Adipocyte (in vitro differentiated cells): ENCODE results near the gene CETP.
A peak's percentile ranks its signal among the peaks of the same experiment; 100 is the strongest.
"Not testable (repeated sequence)": the region's sequence is repeated elsewhere in the genome, so short reads cannot be mapped to it uniquely, and the experiment has no call there.

Source experiments
- DNase-seq: peaks from one replicate; pipeline ENCODE4 v3.0.0-alpha.2; 2015; ENCODE audit warnings: low read depth
- H3K27me3 ChIP-seq: replicated peaks from 2 replicates; pipeline ENCODE4 v1.7.0; 2013; ENCODE audit warnings: mild to moderate bottlenecking, low read length, moderate library complexity; ENCODE audit not compliant: control insufficient read depth, insufficient read depth
- H3K36me3 ChIP-seq: 2 replicates; pipeline ENCODE4 v1.7.0; 2013; ENCODE audit warnings: low read length, mild to moderate bottlenecking, moderate library complexity; ENCODE audit not compliant: control insufficient read depth, insufficient read depth, severe bottlenecking
- H3K4me1 ChIP-seq: 2 replicates; pipeline ENCODE4 v1.7.0; 2013; ENCODE audit warnings: mild to moderate bottlenecking, low read length, moderate library complexity; ENCODE audit not compliant: control insufficient read depth, insufficient read depth
- H3K4me3 ChIP-seq: 2 replicates; pipeline ENCODE4 v1.7.0; 2013; ENCODE audit warnings: mild to moderate bottlenecking, low read length, moderate library complexity
- H3K9ac ChIP-seq: 2 replicates; pipeline ENCODE4 v1.7.0; 2013; ENCODE audit warnings: mild to moderate bottlenecking, low read length, moderate library complexity
- H3K9me3 ChIP-seq: 2 replicates; pipeline ENCODE4 v1.7.0; 2013; ENCODE audit warnings: mild to moderate bottlenecking, low read length, moderate library complexity; ENCODE audit not compliant: control insufficient read depth

CETP gene

DNA sequence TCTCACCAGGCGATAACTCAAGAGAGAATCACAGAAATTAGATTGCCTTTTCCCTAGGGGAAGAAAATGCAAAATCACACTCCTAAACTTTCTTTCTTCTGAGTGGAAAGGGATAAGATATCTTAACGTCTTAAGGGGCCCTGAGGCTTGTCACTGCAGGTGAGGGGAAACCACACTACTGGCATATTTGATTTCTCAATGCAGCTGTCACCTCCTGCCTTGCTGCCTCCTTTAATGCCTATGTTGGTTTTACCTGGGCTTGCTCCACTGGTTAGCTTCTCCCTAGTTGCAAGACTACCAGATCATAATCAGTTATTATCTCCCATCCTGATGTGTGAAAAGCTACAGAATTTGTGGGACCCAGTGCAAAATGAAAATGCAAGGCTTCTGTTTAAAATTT lies 34.3 kb upstream of the CETP start:
- Histone ChIP-seq H3K27me3 (no peaks in the 10 kb centered on the region), H3K4me3 (no peak overlapping the region), H3K4me1 (peaks cover 8% of the 10 kb centered on the region), H3K9ac (no peak overlapping the region), H3K36me3 (no peaks in the 10 kb centered on the region), H3K9me3 (no peaks in the 10 kb centered on the region)
- no peak for DNase-seq

DNA sequence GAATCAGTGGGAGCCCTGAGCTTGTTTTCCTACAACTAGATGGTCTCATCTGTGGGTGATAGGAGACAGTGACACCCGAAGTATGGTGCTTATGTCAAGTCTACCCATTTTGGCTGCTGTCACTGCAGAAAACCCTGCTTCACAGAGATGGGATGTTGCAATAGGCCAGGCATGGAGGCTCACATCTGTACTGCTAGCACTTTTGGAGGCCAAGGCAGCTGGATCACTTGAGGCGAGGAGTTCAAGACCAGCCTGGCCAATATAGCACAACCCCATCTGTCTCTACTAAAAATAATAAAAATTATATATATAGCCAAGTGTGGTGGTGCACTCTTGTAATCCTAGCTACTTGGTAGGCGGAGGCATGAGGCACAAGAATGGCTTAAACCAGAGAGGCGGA lies 32.1 kb upstream of the CETP start:
- Histone ChIP-seq H3K4me1 (peaks cover 9% of the 10 kb centered on the region), H3K9ac (no peak overlapping the region), H3K4me3 (no peak overlapping the region), H3K36me3 (no peaks in the 10 kb centered on the region), H3K9me3 (no peaks in the 10 kb centered on the region), H3K27me3 (no peaks in the 10 kb centered on the region)
- DNase-seq, result no peak

DNA sequence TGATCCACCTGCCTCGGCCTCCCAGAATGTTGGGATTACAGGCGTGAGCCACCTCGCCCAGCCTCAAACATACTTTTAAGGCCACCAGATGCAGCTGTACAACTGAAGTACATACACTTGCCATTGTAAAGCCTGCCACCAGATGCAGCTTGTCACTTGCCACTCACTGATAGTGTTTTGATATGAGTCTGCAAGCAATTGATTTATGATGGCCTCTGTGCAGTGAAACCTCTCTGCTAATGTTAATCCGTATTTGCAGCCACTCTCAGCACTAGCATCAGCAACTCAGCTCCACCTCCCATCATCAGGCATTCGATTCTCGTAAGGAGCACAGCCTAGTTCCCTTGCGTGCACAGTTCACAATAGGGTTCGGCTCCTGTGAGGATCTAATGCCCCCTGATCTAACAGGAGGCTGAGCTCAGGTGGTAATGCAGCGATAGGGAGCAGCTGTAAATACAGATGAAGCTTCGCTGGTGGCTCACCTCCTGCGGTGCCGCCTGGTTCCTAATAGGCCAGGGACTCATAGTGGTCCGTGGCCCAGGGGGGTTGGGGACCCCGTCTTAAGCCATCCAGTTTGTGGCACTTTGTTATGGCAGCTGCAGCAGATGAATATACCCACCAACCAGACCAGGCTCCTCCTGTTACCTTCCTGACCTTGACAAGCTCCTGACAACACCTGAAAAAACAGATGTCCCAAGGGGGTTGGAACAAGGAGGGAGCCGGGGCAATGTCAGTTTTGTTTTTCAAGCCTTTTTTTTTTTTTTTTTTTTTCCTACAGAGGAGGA lies 31.1 kb upstream of the CETP start:
- H3K27me3 ChIP-seq, result no peaks in the 10 kb centered on the region
- H3K9ac ChIP-seq, result no peak overlapping the region
- peaks cover 8% of the 10 kb centered on the region for H3K36me3 ChIP-seq
- no peak for DNase-seq
- peaks cover 19% of the 10 kb centered on the region for H3K4me1 ChIP-seq
- no peaks in the 10 kb centered on the region for H3K9me3 ChIP-seq
- H3K4me3 ChIP-seq, result no peak overlapping the region

DNA sequence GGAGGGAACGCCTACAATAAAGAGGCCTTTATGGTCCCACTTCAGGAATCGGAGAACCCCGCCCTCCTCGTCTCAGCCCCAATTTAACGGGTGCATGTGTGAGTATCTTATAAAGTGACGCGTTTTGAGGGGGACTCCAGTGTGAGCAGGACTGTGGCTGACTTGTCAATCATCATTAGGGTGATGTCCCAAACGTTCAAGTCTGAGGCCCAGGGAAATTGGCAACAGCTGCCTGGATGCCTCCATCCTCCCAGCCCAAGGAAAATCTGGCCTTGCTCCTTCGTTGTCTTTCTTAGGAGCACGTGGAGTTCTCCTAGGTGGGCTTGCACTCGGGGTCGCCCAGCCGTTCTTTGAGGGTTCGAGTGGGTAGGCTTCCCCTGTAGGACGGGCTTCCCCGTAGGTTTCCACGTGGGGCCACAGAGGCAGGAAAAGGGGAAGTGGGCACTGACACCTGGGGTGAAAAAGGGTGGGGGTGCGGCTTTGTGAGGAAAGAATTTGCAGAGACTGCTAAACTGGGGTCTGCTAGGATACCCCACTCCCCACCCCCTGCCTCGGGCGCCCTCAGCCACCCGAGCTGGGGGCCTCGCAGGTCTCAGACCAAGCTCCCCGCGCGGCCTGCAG lies 30.4 kb upstream of the CETP start:
- Histone ChIP-seq H3K4me1 (peaks cover 26% of the 10 kb centered on the region), H3K36me3 (peaks cover 15% of the 10 kb centered on the region), H3K9me3 (no peaks in the 10 kb centered on the region), H3K9ac (peak overlapping the region; percentile 100), H3K4me3 (peak overlapping the region; percentile 94), H3K27me3 (no peaks in the 10 kb centered on the region)
- no peak for DNase-seq

- no peaks in the 10 kb centered on the region for H3K27me3 ChIP-seq
- peaks cover 22% of the 10 kb centered on the region for H3K36me3 ChIP-seq
Observed at GRCh38 chr16:56931892-56932720, 29.6 kb upstream of the CETP start, which contains the start of gene HERPUD1. Gene HERPUD1 (plus strand): TSS chr16:56932142. CDS start chr16:56932245, 103 bp downstream.

GRCh38 chr16:56932721-56933619 lies 28.8 kb upstream of the CETP start:
- Histone ChIP-seq H3K36me3 (peaks cover 31% of the 10 kb centered on the region), H3K4me1 (peaks cover 29% of the 10 kb centered on the region), H3K9me3 (no peaks in the 10 kb centered on the region), H3K27me3 (no peaks in the 10 kb centered on the region), H3K4me3 (peak overlapping the region; percentile 94), H3K9ac (peak overlapping the region; percentile 100)
- peak; percentile 74 for DNase-seq

More at GRCh38 chr16:56931892-56932720, 29.6 kb upstream of the CETP start, which contains the start of gene HERPUD1:
- Histone ChIP-seq H3K4me1 (peaks cover 29% of the 10 kb centered on the region), H3K4me3 (peak within 1 kb of the TSS; percentile 94), H3K9me3 (no peaks in the 10 kb centered on the region), H3K9ac (peak within 1 kb of the TSS; percentile 100)
- peak; percentile 99 for DNase-seq

DNA sequence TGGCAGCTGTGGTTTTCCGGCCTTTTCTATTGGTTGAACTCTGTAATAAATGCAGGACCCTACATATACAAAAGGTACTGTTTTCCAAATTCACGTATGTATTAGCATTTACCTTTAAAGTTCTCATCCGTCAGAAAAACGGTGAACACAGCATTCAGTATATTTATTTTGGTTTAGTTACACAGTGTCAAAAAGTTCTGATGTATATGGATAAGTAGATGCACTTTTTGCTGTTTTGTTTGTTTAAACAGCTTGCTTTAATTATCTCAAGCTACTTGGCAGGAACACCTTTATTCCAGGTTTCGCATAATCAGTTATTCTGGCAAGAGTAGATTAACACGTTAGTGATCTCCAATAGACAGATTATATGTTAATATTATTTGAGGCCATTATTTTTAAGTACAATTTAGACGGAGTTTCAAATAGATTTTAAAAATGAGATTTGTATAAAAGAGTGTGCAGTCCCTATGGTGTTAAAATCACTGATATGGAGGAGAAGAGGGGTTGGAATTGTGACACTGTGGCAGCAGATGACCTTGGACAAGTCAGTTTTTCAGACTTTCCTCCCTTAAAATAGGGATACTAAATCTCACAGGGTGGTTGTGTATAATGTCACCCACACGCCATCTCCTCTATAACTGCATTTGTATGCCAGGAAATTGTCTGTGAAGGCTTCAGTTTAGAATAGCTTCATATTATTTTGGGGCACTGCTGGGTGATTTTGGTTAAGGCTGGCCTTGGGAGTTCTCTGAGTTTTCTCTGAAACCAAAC lies 27.7 kb upstream of the CETP start:
- no peaks in the 10 kb centered on the region for H3K27me3 ChIP-seq
- H3K4me3 ChIP-seq, result peak overlapping the region; percentile 94
- peak overlapping the region; percentile 100 for H3K9ac ChIP-seq
- peaks cover 29% of the 10 kb centered on the region for H3K4me1 ChIP-seq
- DNase-seq, result no peak
- peaks cover 42% of the 10 kb centered on the region for H3K36me3 ChIP-seq
- no peaks in the 10 kb centered on the region for H3K9me3 ChIP-seq

GRCh38 chr16:56934599-56935145 lies 27.1 kb upstream of the CETP start:
- peak overlapping the region; percentile 94 for H3K4me3 ChIP-seq

GRCh38 chr16:56935201-56935600 lies 26.5 kb upstream of the CETP start:
- DNase-seq, result no peak
- H3K9ac ChIP-seq, result peak overlapping the region; percentile 100
- H3K4me3 ChIP-seq, result peak overlapping the region; percentile 94
- H3K9me3 ChIP-seq, result no peaks in the 10 kb centered on the region
- no peaks in the 10 kb centered on the region for H3K27me3 ChIP-seq
- H3K36me3 ChIP-seq, result peaks cover 53% of the 10 kb centered on the region
- peaks cover 29% of the 10 kb centered on the region for H3K4me1 ChIP-seq

More at GRCh38 chr16:56934599-56935145, 27.1 kb upstream of the CETP start:
- DNase-seq, H3K27me3 ChIP-seq, H3K9me3 ChIP-seq: not testable (repeated sequence)
- Histone ChIP-seq H3K4me1 (peaks cover 29% of the 10 kb centered on the region), H3K36me3 (peaks cover 48% of the 10 kb centered on the region), H3K9ac (peak overlapping the region; percentile 100)

DNA sequence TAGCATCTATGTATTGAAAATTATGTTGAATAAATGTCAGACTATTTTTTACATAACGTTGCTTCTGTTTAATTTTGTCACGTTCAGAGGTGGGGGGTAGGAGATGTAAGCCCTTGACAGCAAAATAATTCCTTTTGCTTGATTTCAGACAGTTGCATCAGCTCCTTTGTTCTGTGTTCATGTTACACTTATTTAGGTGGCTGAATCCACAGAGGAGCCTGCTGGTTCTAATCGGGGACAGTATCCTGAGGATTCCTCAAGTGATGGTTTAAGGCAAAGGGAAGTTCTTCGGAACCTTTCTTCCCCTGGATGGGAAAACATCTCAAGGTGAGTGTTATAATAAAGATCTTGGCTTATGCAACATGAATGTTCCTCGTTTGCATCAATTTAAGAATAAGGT lies 25.3 kb upstream of the CETP start:
- peak overlapping the region; percentile 94 for H3K4me3 ChIP-seq
- no peaks in the 10 kb centered on the region for H3K27me3 ChIP-seq
- peaks cover 66% of the 10 kb centered on the region for H3K36me3 ChIP-seq
- H3K9me3 ChIP-seq, result no peaks in the 10 kb centered on the region
- peak; percentile 77 for DNase-seq
- peaks cover 25% of the 10 kb centered on the region for H3K4me1 ChIP-seq
- H3K9ac ChIP-seq, result peak overlapping the region; percentile 100
